HepG2 (cell line): Measurements from ENCODE around the gene NAA25. TPM values are rescaled to one million over a fixed set of nuclear protein-coding genes. Genes with fewer than 3 reads are reported as not detected.

ENCODE experiments used
- CEBPB ChIP-seq: IDR thresholded peaks from 2 replicates; pipeline ENCODE4 v1.6.1; 2011; ENCODE audit warnings: low read depth, low read length, improper control_type of control experiment, borderline replicate concordance
- JUNB ChIP-seq: sonication (generic); formaldehyde crosslinking; IDR thresholded peaks from 2 replicates; pipeline ENCODE4 v1.8.0; 2022; ENCODE audit warnings: missing genetic modification reagents, mild to moderate bottlenecking, borderline replicate concordance
- MXD4 ChIP-seq: IDR thresholded peaks from 2 replicates; pipeline ENCODE4 v1.6.1; 2016; ENCODE audit warnings: mild to moderate bottlenecking, missing biosample characterization, missing genetic modification reagents
- POGZ ChIP-seq: sonication (generic); formaldehyde crosslinking; IDR thresholded peaks from 2 replicates; pipeline ENCODE4 v1.4.0; 2020; ENCODE audit warnings: mild to moderate bottlenecking, missing genetic modification reagents
- RFX3 ChIP-seq: IDR thresholded peaks from 2 replicates; pipeline ENCODE4 v1.6.1; 2016; ENCODE audit warnings: missing biosample characterization, missing genetic modification reagents
- RXRA ChIP-seq: sonication (generic); formaldehyde crosslinking; IDR thresholded peaks from 2 replicates; pipeline ENCODE4 v1.5.1; 2020; ENCODE audit warnings: missing genetic modification reagents
- TCF7L2 ChIP-seq: IDR thresholded peaks from 2 replicates; pipeline ENCODE4 v1.6.1; 2011; ENCODE audit warnings: mild to moderate bottlenecking, low read depth, low read length, moderate library complexity
- WIZ ChIP-seq: sonication (generic); formaldehyde crosslinking; IDR thresholded peaks from 2 replicates; pipeline ENCODE4 v1.5.1; 2020; ENCODE audit warnings: mild to moderate bottlenecking, missing genetic modification reagents
- ZNF510 ChIP-seq: sonication (generic); formaldehyde crosslinking; IDR thresholded peaks from 2 replicates; pipeline ENCODE4 v1.4.0; 2020; ENCODE audit warnings: low read depth, mild to moderate bottlenecking, missing genetic modification reagents
- ZNF614 ChIP-seq: IDR thresholded peaks from 2 replicates; pipeline ENCODE4 v1.6.1; 2018; ENCODE audit warnings: missing biosample characterization, missing genetic modification reagents, inconsistent platforms, borderline replicate concordance
- ZNF878 ChIP-seq: sonication (generic); formaldehyde crosslinking; IDR thresholded peaks from 2 replicates; pipeline ENCODE4 v1.8.1; 2023; ENCODE audit warnings: mild to moderate bottlenecking, missing genetic modification reagents, moderate library complexity
- ZSCAN21 ChIP-seq: sonication (generic); formaldehyde crosslinking; IDR thresholded peaks from 2 replicates; pipeline ENCODE4 v1.8.0; 2022; ENCODE audit warnings: mild to moderate bottlenecking, missing genetic modification reagents, moderate library complexity, borderline replicate concordance
- polyA plus RNA-seq, 8 experiments: library from polyadenylated mRNA; depleted of rRNA in 3 of 8; stranded (reverse) in 7 of 8; unstranded in 1 of 8; fragments of >200 nt; fragmentation: Illumina TruSeq in 4 of 8; extraction: Trizol in 4 of 8; gene quantifications; 2 replicates each; pipeline versions ENCODE4 v1.2.1 to v1.2.3, GENCODE V29; 2011 to 2016; ENCODE audit warnings: low read depth in 4 of 8, missing spikeins in 1 of 8, mixed read lengths in 1 of 8; ENCODE audit not compliant: insufficient read depth in 1 of 8
- total RNA-seq, 5 experiments: library from RNA; depleted of rRNA; stranded (reverse); fragments of >200 nt; fragmentation: Illumina TruSeq; extraction: Trizol; gene quantifications; 2 replicates each; pipeline ENCODE4 v1.2.3, GENCODE V29; 2016; ENCODE audit warnings: low read depth in 1 of 5
- TF ChIP-seq, protein P1 (sequence below): sonication (generic); formaldehyde crosslinking; IDR thresholded peaks from 2 replicates; pipeline ENCODE4 v1.4.0; 2020; ENCODE audit warnings: missing genetic modification reagents, mild to moderate bottlenecking, borderline replicate concordance
- TF ChIP-seq, protein P2 (sequence below): sonication (generic); formaldehyde crosslinking; IDR thresholded peaks from 2 replicates; pipeline ENCODE4 v1.4.0; 2020; ENCODE audit warnings: missing genetic modification reagents, borderline replicate concordance
- TF ChIP-seq, protein P3 (sequence below): IDR thresholded peaks from 2 replicates; pipeline ENCODE4 v1.6.1; 2016; ENCODE audit warnings: low read depth, borderline replicate concordance
- TF ChIP-seq, protein P4 (sequence below): sonication (generic); formaldehyde crosslinking; IDR thresholded peaks from 2 replicates; pipeline ENCODE4 v1.5.1; 2020; ENCODE audit warnings: missing genetic modification reagents, mild to moderate bottlenecking, borderline replicate concordance

The NAA25 gene
- total and polyA plus RNA-seq, 2 of the 13 experiments (the other 11 are each of a cell fraction or from before 2014, with no cell fraction given) = 11.4 to 32.0 TPM

DNA sequence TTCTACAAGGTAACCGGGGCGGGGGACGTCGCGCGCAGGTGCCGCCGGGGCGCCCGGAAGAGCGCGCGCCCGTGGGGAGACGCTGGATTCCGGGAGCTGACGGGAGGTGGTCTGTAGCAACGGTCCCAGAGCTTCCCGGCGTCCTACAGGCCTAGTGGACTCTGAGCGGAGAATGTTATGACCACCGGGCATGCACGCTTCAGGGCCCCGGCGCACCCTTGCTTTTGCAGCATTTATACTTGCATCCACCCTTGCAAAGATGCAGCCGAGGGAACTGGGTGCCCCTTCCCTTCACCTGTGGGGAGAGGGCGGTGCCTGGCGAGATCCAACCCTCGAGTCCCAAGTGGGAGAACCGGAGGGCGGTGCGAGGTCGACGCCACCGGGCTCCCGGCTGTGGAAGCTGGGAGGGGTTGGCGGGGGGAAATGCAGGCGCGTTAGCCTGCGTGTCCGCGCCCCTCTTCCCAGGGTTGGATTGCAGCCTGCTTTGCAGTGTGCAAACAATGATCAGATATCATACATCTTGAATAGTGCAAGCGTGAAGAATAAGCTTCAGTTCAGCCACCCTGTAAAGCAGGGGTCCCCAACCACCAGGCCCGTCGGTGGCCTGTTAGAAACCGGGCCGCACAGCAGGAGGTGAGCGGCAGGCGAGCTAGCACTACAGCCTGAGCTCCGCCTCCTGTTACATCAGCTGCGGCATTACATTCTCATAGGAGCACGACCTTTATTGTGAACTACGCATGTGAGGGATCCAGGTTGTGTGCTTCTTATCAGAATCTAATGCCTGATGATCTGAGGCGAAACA is 94.8 kb downstream of the NAA25 start (continued):
- TF ChIP-seq, protein P1, sequence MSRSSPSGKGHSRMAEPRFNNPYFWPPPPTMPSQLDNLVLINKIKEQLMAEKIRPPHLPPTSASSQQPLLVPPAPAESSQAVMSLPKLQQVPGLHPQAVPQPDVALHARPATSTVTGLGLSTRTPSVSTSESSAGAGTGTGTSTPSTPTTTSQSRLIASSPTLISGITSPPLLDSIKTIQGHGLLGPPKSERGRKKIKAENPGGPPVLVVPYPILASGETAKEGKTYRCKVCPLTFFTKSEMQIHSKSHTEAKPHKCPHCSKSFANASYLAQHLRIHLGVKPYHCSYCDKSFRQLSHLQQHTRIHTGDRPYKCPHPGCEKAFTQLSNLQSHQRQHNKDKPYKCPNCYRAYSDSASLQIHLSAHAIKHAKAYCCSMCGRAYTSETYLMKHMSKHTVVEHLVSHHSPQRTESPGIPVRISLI (CRISPR knock-in tag) = no peak; the same call in 1 of the 2 replicates
- TF ChIP-seq, protein P2, sequence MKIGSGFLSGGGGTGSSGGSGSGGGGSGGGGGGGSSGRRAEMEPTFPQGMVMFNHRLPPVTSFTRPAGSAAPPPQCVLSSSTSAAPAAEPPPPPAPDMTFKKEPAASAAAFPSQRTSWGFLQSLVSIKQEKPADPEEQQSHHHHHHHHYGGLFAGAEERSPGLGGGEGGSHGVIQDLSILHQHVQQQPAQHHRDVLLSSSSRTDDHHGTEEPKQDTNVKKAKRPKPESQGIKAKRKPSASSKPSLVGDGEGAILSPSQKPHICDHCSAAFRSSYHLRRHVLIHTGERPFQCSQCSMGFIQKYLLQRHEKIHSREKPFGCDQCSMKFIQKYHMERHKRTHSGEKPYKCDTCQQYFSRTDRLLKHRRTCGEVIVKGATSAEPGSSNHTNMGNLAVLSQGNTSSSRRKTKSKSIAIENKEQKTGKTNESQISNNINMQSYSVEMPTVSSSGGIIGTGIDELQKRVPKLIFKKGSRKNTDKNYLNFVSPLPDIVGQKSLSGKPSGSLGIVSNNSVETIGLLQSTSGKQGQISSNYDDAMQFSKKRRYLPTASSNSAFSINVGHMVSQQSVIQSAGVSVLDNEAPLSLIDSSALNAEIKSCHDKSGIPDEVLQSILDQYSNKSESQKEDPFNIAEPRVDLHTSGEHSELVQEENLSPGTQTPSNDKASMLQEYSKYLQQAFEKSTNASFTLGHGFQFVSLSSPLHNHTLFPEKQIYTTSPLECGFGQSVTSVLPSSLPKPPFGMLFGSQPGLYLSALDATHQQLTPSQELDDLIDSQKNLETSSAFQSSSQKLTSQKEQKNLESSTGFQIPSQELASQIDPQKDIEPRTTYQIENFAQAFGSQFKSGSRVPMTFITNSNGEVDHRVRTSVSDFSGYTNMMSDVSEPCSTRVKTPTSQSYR (CRISPR knock-in tag) = peak; percentile 28; the same call in 1 of the 2 replicates
- TF ChIP-seq, protein P3, sequence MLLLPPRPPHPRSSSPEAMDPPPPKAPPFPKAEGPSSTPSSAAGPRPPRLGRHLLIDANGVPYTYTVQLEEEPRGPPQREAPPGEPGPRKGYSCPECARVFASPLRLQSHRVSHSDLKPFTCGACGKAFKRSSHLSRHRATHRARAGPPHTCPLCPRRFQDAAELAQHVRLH (CRISPR knock-in tag) = peak; percentile 64; the same call in 1 of the 2 replicates
- TF ChIP-seq POGZ (CRISPR knock-in tag) (no peak; the same call in 1 of the 2 replicates), ZSCAN21 (0 out of 2 replicates have a peak, but pooled peaks have one; percentile 14), ZNF878 (CRISPR knock-in tag) (0 out of 2 replicates have a peak, but pooled peaks have one; percentile 47), RXRA (CRISPR knock-in tag) (0 out of 2 replicates have a peak, but pooled peaks have one; percentile 23), RFX3 (CRISPR knock-in tag) (no peak), WIZ (no peak; the same call in 1 of the 2 replicates), TCF7L2 (no peak), MXD4 (CRISPR knock-in tag) (no peak), JUNB (CRISPR knock-in tag) (no peak; the same call in 1 of the 2 replicates), CEBPB (peak; percentile 55; the same call in 1 of the 2 replicates), ZNF614 (CRISPR knock-in tag) (peak; percentile 64; the same call in 1 of the 2 replicates), ZNF510 (CRISPR knock-in tag) (0 out of 2 replicates have a peak, but pooled peaks have one; percentile 11)
- TF ChIP-seq, protein P4, sequence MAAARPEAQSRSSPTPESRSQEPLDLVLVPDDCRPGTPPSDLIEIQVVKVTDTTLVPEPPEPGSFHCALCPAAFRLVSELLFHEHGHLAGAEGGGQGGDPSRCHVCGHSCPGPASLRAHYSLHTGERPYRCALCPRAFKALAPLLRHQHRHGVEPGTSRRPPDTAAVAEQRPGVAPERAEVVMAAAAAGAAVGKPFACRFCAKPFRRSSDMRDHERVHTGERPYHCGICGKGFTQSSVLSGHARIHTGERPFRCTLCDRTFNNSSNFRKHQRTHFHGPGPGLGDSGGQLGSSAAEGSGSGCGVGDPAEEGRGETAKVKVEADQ = peak; percentile 70; the same call in 1 of the 2 replicates
